Common myeloid progenitor, CD34-positive (primary cell): ENCODE measurements around the gene TPPP.
A peak's percentile ranks its signal among the peaks of the same experiment; 100 is the strongest.
"Not testable (repeated sequence)": the region's sequence is repeated elsewhere in the genome, so short reads cannot be mapped to it uniquely, and the experiment has no call there.

Source experiments
- CTCF ChIA-PET: fragments of 350-600 bp; sonication (Branson Sonifier 250); formaldehyde crosslinking; loops from one replicate; lab custom pipeline; 2021; ENCODE audit warnings: antibody characterized with exemption; lab: Charles Lee
- POLR2A ChIA-PET: fragments of 350-600 bp; sonication (Branson Sonifier 250); formaldehyde crosslinking; loops from one replicate; lab custom pipeline; 2021; ENCODE audit warnings: antibody characterized with exemption; lab: Charles Lee
- DNase-seq, 3 donors: peaks; one replicate each; pipeline versions ENCODE4 v3.0.0 to v3.0.0-alpha.2; 2013
- H3K27ac ChIP-seq, 2 experiments: 1 replicate in 1 of 2; 2 replicates in 1 of 2; pipeline ENCODE4 v1.7.0; 2013; ENCODE audit warnings: inconsistent platforms in 2 of 2, low read length in 2 of 2, mild to moderate bottlenecking in 2 of 2, low read depth in 1 of 2, moderate library complexity in 1 of 2; ENCODE audit not compliant: severe bottlenecking in 2 of 2, insufficient read depth in 1 of 2, poor library complexity in 1 of 2
- H3K27me3 ChIP-seq, 5 experiments: replicated peaks in 2 of 5; 1 replicate in 3 of 5; 2 replicates in 2 of 5; pipeline versions ENCODE4 v1.6.1 to v1.7.0; 2013; ENCODE audit warnings: low read length in 4 of 5, mild to moderate bottlenecking in 2 of 5, moderate library complexity in 2 of 5, inconsistent platforms in 1 of 5; ENCODE audit not compliant: insufficient read depth in 5 of 5, control insufficient read depth in 4 of 5
- H3K36me3 ChIP-seq, 4 experiments: 1 replicate in 2 of 4; 2 replicates in 2 of 4; pipeline versions ENCODE4 v1.6.1 to v1.7.0; 2013; ENCODE audit warnings: low read length in 3 of 4, control low read depth in 1 of 4, mild to moderate bottlenecking in 1 of 4; ENCODE audit not compliant: control insufficient read depth in 4 of 4, insufficient read depth in 4 of 4
- H3K4me1 ChIP-seq, 4 experiments: 1 replicate in 3 of 4; 2 replicates in 1 of 4; pipeline versions ENCODE4 v1.6.1 to v1.7.1; 2013; ENCODE audit warnings: low read length in 3 of 4, mild to moderate bottlenecking in 3 of 4, control low read depth in 1 of 4, inconsistent platforms in 1 of 4, moderate library complexity in 1 of 4; ENCODE audit not compliant: control insufficient read depth in 4 of 4, insufficient read depth in 4 of 4; ENCODE audit errors: control extremely low read depth in 1 of 4
- H3K4me3 ChIP-seq, 7 experiments: 1 replicate in 4 of 7; 2 replicates in 3 of 7; pipeline versions ENCODE4 v1.5.1 to v1.7.0; 2013; ENCODE audit warnings: mild to moderate bottlenecking in 7 of 7, low read length in 6 of 7, moderate library complexity in 6 of 7, inconsistent platforms in 2 of 7, low read depth in 2 of 7, control low read depth in 1 of 7; ENCODE audit not compliant: insufficient read depth in 4 of 7, control insufficient read depth in 1 of 7; ENCODE audit errors: extremely low read depth in 1 of 7
- H3K9me3 ChIP-seq, 5 experiments: 1 replicate in 4 of 5; 2 replicates in 1 of 5; pipeline versions ENCODE4 v1.6.1 to v1.7.1; 2013; ENCODE audit warnings: low read length in 4 of 5, mild to moderate bottlenecking in 2 of 5, inconsistent platforms in 1 of 5, low read depth in 1 of 5, moderate library complexity in 1 of 5; ENCODE audit not compliant: control insufficient read depth in 4 of 5, insufficient read depth in 2 of 5; ENCODE audit errors: control extremely low read depth in 1 of 5
- WGBS: methylation state at CpG from one replicate; pipeline ENCODE4 v1.1.5; 2013; ENCODE audit not compliant: insufficient coverage; 5-methylcytosine and 5-hydroxymethylcytosine counted together

Gene TPPP

GRCh38 chr5:694042-694431, 885 bp upstream of the TPPP start:
- Histone ChIP-seq H3K4me1 (peaks cover 0 to 12% (median 4%) of the 10 kb centered on the region in 4 experiments), H3K4me3 (peak overlapping the region in 3 of 7 experiments; percentile 15 to 63 (median 16)), H3K27me3 (peaks cover 0 to 40% (median 3%) of the 10 kb centered on the region in 5 experiments)
- CTCF ChIA-PET, H3K36me3 ChIP-seq, H3K9me3 ChIP-seq, POLR2A ChIA-PET, DNase-seq, H3K27ac ChIP-seq: not testable (repeated sequence)
- WGBS: 7% methylated on average over 3 of the region's 22 CpGs

DNA sequence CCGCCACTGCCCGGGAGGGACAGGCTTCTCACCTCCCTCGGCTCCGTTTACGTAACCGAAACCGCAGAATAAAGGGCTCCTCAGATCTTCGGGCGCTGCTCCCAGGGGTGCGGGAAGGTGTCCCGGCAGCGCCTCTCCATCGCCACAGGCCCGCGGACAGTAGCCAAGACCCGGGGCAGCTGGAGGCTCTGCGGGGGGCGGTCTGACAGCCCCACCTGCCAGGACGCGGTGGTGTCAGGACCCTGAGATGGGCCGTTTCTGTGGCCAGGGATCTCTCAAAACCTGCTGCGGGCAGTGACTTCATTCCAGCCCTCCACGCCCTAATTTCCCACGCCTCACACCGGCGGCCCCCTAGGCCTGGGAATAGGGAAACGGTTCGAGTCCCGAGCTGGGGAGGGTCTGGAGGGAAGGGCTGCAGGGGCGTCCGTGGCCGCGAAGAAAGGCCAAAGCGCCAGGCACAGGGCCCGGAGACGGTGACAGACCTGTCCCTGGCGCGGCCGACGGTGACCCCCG, 567 bp downstream of the TPPP start:
- H3K9me3 ChIP-seq, CTCF ChIA-PET, H3K27ac ChIP-seq, H3K36me3 ChIP-seq, DNase-seq: not testable (repeated sequence)
- Histone ChIP-seq H3K4me3 (peak overlapping the region in 5 of 7 experiments; percentile 19 to 68 (median 54)), H3K27me3 (peaks cover 0 to 31% (median 0%) of the 10 kb centered on the region in 5 experiments), H3K4me1 (peaks cover 0 to 12% (median 4%) of the 10 kb centered on the region in 4 experiments)
- POLR2A ChIA-PET: interaction anchor here (0.6 kb wide), 1 partner anchor 413 kb away, joined by 3 read pairs; no protein-coding TSS in a partner anchor
- WGBS: 7% methylated on average over 3 of the region's 41 CpGs

DNA sequence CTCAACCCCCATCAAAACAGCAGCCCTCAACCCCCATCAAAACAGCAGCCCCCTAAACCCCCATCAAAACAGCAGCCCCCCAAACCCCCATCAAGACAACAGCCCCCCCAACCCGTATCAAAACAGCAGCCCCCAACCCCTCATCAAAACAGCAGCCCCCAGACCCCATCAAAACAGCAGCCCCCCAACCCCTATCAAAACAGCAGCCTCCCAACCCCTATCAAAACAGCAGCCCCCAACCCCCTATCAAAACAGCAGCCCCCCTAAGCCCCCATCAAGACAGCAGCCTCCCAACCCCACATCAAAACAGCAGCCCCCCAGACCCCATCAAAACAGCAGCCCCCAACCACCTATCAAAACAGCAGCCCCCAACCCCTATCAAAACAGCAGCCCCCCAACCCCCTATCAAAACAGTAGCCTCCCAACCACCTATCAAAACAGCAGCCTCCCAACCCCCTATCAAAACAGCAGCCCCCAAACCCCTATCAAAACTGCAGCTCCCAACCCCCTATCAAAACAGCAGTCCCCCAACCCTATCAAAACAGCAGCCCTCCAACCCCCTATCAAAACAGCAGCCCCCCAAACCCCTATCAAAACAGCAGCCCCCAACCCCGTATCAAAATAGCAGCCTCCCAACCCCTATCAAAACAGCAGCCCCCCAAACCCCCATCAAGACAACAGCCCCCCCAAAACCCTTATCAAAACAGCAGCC, 1.2 kb downstream of the TPPP start:
- ChIA-PET CTCF (no interaction called here), POLR2A (interaction anchor here (0.6 kb wide), 1 partner anchor 414 kb away, joined by 3 read pairs; no protein-coding TSS in a partner anchor)
- Histone ChIP-seq H3K4me3 (peak overlapping the region in 3 of 7 experiments; percentile 34 to 68 (median 60)), H3K36me3 (no peaks in the 10 kb centered on the region), H3K27me3 (peaks cover 0 to 25% (median 0%) of the 10 kb centered on the region in 5 experiments), H3K4me1 (peaks cover 0 to 12% (median 4%) of the 10 kb centered on the region in 4 experiments), H3K9me3 (no peaks in the 10 kb centered on the region), H3K27ac (no peak overlapping the region)
- DNase-seq: no peak
- WGBS: no CpG with 5 or more reads among the region's 2 CpGs

DNA sequence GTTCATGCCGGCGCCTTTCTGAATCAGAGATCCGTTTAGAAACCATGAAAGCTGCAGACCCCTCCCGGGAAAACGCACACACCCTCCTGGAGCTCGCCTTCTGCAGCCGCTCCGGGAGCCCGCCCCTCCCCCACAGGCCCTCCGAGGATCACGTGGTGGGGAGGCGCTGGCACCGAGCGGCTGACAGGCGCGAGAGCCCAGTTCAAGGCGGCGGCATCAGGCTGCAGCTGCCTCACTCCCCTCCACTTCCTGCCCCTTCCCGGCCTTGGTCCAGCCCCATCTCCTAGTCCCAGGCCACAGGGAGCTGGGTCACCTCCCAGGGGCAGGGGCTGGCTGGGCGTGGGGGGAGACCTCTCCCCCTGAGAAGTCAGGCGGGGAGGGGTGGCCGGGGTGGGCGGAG, 2.1 kb downstream of the TPPP start:
- CTCF ChIA-PET, POLR2A ChIA-PET: not testable (repeated sequence)

DNA sequence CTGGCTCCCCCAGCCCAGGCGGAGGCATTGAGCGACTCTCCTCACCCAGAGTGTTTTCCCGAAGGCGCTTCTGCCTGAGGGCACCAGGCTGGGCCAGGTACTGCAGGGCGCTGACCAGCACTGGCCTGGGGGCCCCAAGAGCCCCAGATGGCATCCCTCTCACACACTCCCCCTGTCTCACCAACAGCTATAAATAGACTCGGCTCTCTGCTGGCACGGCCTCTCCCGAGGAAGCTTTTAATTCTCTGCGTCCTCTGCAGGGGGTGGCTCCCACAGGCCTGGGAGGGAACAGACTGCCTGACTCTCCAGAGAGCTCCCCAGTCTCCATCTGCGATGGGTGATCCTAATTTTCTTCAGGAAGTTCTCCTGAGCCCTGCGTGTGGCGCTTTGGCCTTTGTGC, 2.9 kb downstream of the TPPP start:
- H3K4me3 ChIP-seq, H3K36me3 ChIP-seq, H3K27ac ChIP-seq, CTCF ChIA-PET, POLR2A ChIA-PET, H3K9me3 ChIP-seq, DNase-seq: not testable (repeated sequence)
- WGBS: no CpG with 5 or more reads among the region's 12 CpGs
- H3K4me1 ChIP-seq: peaks cover 0 to 12% (median 4%) of the 10 kb centered on the region in 4 experiments
- H3K27me3 ChIP-seq: peaks cover 0 to 28% (median 0%) of the 10 kb centered on the region in 5 experiments

More for the DNA sequence above, 2.1 kb downstream of the TPPP start:
- WGBS: no CpG with 5 or more reads among the region's 23 CpGs
- not testable (repeated sequence) for DNase-seq, H3K36me3 ChIP-seq, H3K4me3 ChIP-seq, H3K9me3 ChIP-seq, H3K27ac ChIP-seq
- Histone ChIP-seq H3K27me3 (peaks cover 0 to 23% (median 0%) of the 10 kb centered on the region in 5 experiments), H3K4me1 (peaks cover 0 to 12% (median 4%) of the 10 kb centered on the region in 4 experiments)

GRCh38 chr5:688348-689010, 4.7 kb downstream of the TPPP start:
- H3K36me3 ChIP-seq, H3K4me1 ChIP-seq, H3K9me3 ChIP-seq, DNase-seq, CTCF ChIA-PET, POLR2A ChIA-PET, H3K27ac ChIP-seq, H3K4me3 ChIP-seq: not testable (repeated sequence)
- peaks cover 0 to 28% (median 0%) of the 10 kb centered on the region in 5 experiments for H3K27me3 ChIP-seq
- WGBS: 96% methylated on average over 10 of the region's 30 CpGs

DNA sequence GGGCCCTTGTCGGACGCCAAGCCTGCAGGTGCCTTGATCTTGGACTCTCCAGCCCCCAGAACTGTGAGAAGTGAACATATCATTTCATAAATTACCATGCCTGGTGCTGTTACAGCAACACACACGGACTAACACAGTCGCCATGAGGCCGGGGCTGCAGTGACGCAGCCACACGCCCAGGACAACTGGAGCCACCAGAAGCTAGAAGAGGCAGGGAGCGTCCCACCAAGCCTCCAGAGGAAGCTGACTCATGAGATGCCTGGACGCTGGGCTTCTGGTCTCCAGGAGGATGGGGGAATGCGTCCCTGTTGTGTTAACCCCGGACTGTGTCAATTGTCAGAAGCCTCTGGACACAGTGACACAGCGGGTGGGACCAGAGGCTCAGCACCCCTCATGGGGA, 6.2 kb downstream of the TPPP start:
- 100% methylated on average over 3 of the region's 12 CpGs for WGBS
- H3K27me3 ChIP-seq: peaks cover 0 to 18% (median 0%) of the 10 kb centered on the region in 5 experiments
- H3K4me1 ChIP-seq, CTCF ChIA-PET, H3K36me3 ChIP-seq, H3K9me3 ChIP-seq, H3K27ac ChIP-seq, DNase-seq, H3K4me3 ChIP-seq, POLR2A ChIA-PET: not testable (repeated sequence)
